ENCODE data around the gene ADGRD2.

GRCh38 chr9:124512806-124513204 lies 62.6 kb downstream of the ADGRD2 start:
- TF ChIP-seq SUZ12 (IDR thresholded peaks at IDR 0.05): no peak
- TF ChIP-seq SP1 (IDR thresholded peaks at IDR 0.05): no peak
- TF ChIP-seq TARDBP (IDR thresholded peaks at IDR 0.05): no peak
- no peak for TF ChIP-seq FOXA1 (IDR thresholded peaks at IDR 0.05)
- no peak for TF ChIP-seq FOXM1 (IDR thresholded peaks at IDR 0.05; ENCODE audit: borderline replicate concordance)
- no peak for TF ChIP-seq ELF4 (IDR thresholded peaks at IDR 0.05)
- no peak for TF ChIP-seq FOXK2 (IDR thresholded peaks at IDR 0.05)
